Karpas-422 (cell line): Measurements from ENCODE around the gene PDE2A. TPM values are rescaled to one million over a fixed set of nuclear protein-coding genes. Genes with fewer than 3 reads are reported as not detected.

Source experiments
- DNase-seq: peaks from one replicate; pipeline ENCODE4 v3.0.0-alpha.2; 2015
- H2AFZ ChIP-seq: fragments of 200-600 bp; sonication (generic); 2 replicates; pipeline ENCODE4 v1.6.1; 2014; ENCODE audit warnings: antibody characterized with exemption, low read length, mixed read lengths
- H3K27ac ChIP-seq: fragments of 200-600 bp; sonication (generic); 2 replicates; pipeline ENCODE4 v1.5.1; 2014; ENCODE audit warnings: mild to moderate bottlenecking, low read length, moderate library complexity
- H3K27me3 ChIP-seq: fragments of 200-600 bp; sonication (generic); 2 replicates; pipeline ENCODE4 v1.6.1; 2014; ENCODE audit warnings: low read length, mixed read lengths
- H3K36me3 ChIP-seq: fragments of 200-600 bp; sonication (generic); 2 replicates; pipeline ENCODE4 v1.6.1; 2014; ENCODE audit warnings: low read length, mixed read lengths; ENCODE audit not compliant: insufficient read depth
- H3K4me1 ChIP-seq: fragments of 200-600 bp; sonication (generic); 2 replicates; pipeline ENCODE4 v1.6.1; 2014; ENCODE audit warnings: mild to moderate bottlenecking, low read length, mixed read lengths
- H3K4me2 ChIP-seq: fragments of 200-600 bp; sonication (generic); 2 replicates; pipeline ENCODE4 v1.6.1; 2014; ENCODE audit warnings: low read length, low read depth, mild to moderate bottlenecking; ENCODE audit not compliant: poor library complexity, severe bottlenecking
- H3K4me3 ChIP-seq: fragments of 200-600 bp; sonication (generic); 2 replicates; pipeline ENCODE4 v1.5.1; 2014; ENCODE audit warnings: mild to moderate bottlenecking, antibody characterized with exemption, low read length, mixed read lengths
- H3K79me2 ChIP-seq: fragments of 200-600 bp; sonication (generic); 2 replicates; pipeline ENCODE4 v1.6.1; 2014; ENCODE audit warnings: mild to moderate bottlenecking, low read length, mixed read lengths
- H3K9ac ChIP-seq: fragments of 200-600 bp; sonication (generic); 2 replicates; pipeline ENCODE4 v1.6.0; 2014; ENCODE audit warnings: low read length
- H3K9me2 ChIP-seq: fragments of 200-600 bp; sonication (generic), shearing (Covaris generic); replicated peaks from 2 replicates; pipeline ENCODE4 v1.6.0; 2014; ENCODE audit warnings: mild to moderate bottlenecking, low read length, moderate library complexity; ENCODE audit not compliant: insufficient read depth
- H3K9me3 ChIP-seq: fragments of 300-700, 200-600 bp; sonication (generic); 2 replicates; pipeline ENCODE4 v1.6.1; 2014; ENCODE audit warnings: low read length, mixed read lengths
- H4K20me1 ChIP-seq: fragments of 200-600 bp; sonication (generic); 2 replicates; pipeline ENCODE4 v1.6.1; 2014; ENCODE audit warnings: mild to moderate bottlenecking, antibody characterized with exemption, low read length, low read depth; ENCODE audit not compliant: insufficient read depth
- total RNA-seq: library from RNA; depleted of rRNA; stranded (reverse); fragments of >200 nt; shearing (Covaris generic); gene quantifications from 2 replicates; pipeline ENCODE4 v1.2.3, GENCODE V29; 2014; ENCODE audit warnings: low replicate concordance

Gene PDE2A
- total RNA-seq, 1 experiment from 2014 or later = 1.8 TPM

DNA sequence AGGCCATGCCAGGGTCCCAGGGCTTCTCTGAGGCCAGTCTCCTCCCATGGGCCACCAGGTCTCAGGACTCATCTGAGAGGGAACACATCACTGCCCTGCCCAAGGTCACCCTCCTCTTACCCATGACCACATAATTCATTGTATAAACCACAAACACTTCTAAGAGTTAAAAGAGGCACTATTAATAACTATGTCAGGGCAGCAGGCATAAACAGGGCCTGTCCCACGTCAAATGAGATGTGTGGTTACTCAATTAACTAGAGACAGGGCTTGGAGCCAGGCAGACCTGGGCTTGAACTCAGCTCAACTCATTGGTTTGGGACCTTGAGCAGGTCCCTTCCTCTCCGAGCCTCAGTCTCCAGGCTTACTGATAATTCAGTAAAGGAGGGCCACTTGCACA is 44.9 kb upstream of the PDE2A start:
- H3K4me3 ChIP-seq = no peak overlapping the region

DNA sequence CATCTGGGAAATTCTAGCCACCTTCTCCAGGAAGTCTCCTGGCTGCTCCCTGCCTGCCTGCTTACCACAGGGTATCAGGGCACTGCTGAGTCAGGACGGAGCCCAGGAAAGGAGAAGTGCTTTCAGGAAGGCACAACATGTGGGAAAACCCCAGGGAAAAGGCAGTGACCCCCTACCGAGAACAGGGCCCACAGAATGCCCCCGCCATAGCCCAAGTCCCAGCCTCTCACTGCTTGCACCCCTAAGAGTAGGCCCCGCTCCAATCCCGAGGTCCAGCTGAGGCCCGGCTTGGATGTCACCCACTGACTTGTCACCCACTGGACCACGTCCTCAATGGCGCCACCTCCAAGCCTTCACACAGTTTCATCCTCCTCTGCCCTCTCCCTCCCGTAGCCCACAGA is 43.9 kb upstream of the PDE2A start:
- H3K9me2 ChIP-seq = no peaks in the 10 kb centered on the region
- no peak overlapping the region for H3K27ac ChIP-seq
- no peak for DNase-seq
- no peak overlapping the region for H3K9ac ChIP-seq
- H3K36me3 ChIP-seq = no peaks in the 10 kb centered on the region; the same call in 1 of the 2 replicates
- no peaks in the 10 kb centered on the region for H3K27me3 ChIP-seq
- peaks cover 46% of the 10 kb centered on the region for H3K4me1 ChIP-seq
- no peaks in the 10 kb centered on the region for H3K9me3 ChIP-seq
- no peak overlapping the region for H3K4me2 ChIP-seq
- no peak overlapping the region for H2AFZ ChIP-seq
- peaks cover 88% of the 10 kb centered on the region for H3K79me2 ChIP-seq
- peaks cover 60% of the 10 kb centered on the region; the same call in 1 of the 2 replicates for H4K20me1 ChIP-seq
- H3K4me3 ChIP-seq = no peak overlapping the region

More for the DNA sequence above, 44.9 kb upstream of the PDE2A start:
- H2AFZ ChIP-seq = no peak overlapping the region
- H3K4me1 ChIP-seq = peaks cover 54% of the 10 kb centered on the region
- H3K9ac ChIP-seq = peak overlapping the region; percentile 91; the same call in 1 of the 2 replicates
- H3K9me3 ChIP-seq = no peaks in the 10 kb centered on the region
- H4K20me1 ChIP-seq = peaks cover 58% of the 10 kb centered on the region; the same call in 1 of the 2 replicates
- H3K4me2 ChIP-seq = peak overlapping the region; percentile 95
- no peaks in the 10 kb centered on the region for H3K27me3 ChIP-seq
- H3K27ac ChIP-seq = peak overlapping the region; percentile 82
- H3K36me3 ChIP-seq = no peaks in the 10 kb centered on the region; the same call in 1 of the 2 replicates
- peaks cover 94% of the 10 kb centered on the region for H3K79me2 ChIP-seq
- no peak for DNase-seq
- H3K9me2 ChIP-seq = no peaks in the 10 kb centered on the region

DNA sequence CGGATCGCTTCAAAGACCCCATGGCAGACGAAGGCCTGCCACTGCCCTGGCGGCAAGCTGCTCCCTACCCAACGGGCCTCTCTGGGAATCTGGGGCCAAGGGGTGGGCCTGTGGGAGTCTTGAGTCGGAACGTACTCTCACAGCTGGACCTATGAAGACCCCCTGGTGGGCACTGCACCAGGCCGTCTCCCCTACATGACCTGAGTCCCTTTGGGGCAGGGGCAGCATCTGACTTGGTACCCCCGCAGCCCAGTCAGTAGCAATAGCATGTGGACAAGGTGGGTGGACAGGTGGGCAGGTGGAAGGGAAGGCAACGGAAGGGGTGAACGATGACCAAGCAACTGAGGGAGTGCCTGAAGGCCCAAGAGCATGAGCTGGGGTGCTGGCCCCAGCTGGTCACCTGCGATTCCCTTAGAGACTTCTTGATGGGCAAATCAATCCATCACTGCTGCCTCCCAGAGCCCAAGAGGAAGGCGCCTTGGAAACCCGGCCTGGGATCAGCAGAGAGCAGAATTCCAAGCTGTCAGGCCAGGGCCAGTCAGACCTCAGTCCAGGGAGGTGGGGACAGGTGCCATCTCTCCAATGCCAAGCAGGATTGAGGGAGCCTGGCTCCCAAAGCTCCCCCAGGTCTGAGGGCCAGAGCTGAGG is 42.7 kb upstream of the PDE2A start:
- Histone ChIP-seq H3K27me3 (no peaks in the 10 kb centered on the region), H3K4me3 (no peak overlapping the region), H4K20me1 (peaks cover 59% of the 10 kb centered on the region; the same call in 1 of the 2 replicates), H3K9me3 (no peaks in the 10 kb centered on the region), H3K9ac (no peak overlapping the region), H3K4me2 (no peak overlapping the region), H3K4me1 (peaks cover 36% of the 10 kb centered on the region), H3K79me2 (peaks cover 81% of the 10 kb centered on the region), H2AFZ (no peak overlapping the region), H3K9me2 (no peaks in the 10 kb centered on the region), H3K27ac (no peak overlapping the region), H3K36me3 (no peaks in the 10 kb centered on the region; the same call in 1 of the 2 replicates)
- no peak for DNase-seq

DNA sequence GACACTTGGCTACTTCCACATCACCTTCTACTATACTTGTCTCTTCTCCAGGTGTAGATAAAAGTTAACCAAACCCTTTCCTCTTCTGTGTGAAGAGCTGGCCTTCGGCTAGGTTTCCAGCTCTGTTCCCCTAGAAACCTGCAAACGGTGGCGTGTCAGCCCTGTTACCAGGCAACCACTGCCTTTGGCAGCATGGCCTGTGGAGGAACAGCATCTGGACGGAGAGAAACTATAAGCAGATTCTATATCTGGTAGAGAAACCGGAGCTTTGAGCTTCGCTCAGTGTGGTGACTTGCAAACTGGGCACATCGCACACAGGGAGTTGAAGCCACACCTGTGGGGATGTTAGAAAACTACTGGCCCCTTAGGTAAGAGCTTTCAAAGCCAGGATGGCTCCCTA is 42.1 kb upstream of the PDE2A start:
- no peak for DNase-seq

DNA sequence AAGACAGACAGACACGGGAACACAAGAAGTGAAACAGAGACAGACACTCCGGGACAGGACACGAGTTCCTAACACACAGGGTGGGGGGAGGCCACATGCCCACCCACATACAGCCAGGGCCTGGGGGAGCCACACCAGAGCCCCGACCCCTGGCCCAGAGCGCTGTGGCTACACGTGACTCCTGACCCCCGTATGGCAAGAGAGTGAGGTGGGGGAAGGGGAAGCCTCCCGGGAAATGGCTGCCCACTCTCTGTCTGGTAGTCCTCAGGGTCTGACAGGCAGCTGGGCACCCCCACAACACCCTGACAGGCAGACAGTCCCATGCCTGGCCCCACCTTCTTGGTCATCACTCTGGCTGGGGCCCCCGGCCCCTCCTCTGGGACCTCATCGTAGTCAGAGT is 38.6 kb upstream of the PDE2A start:
- H3K4me3 ChIP-seq = no peak overlapping the region
- no peak overlapping the region for H3K27ac ChIP-seq
- H3K9me3 ChIP-seq = no peaks in the 10 kb centered on the region
- H3K36me3 ChIP-seq = no peaks in the 10 kb centered on the region
- H3K27me3 ChIP-seq = no peaks in the 10 kb centered on the region
- H3K9ac ChIP-seq = no peak overlapping the region
- H3K9me2 ChIP-seq = no peaks in the 10 kb centered on the region
- H3K4me2 ChIP-seq = no peak overlapping the region
- H2AFZ ChIP-seq = no peak overlapping the region
- H4K20me1 ChIP-seq = peaks cover 26% of the 10 kb centered on the region; the same call in 1 of the 2 replicates
- DNase-seq = no peak
- H3K79me2 ChIP-seq = peaks cover 40% of the 10 kb centered on the region
- no peaks in the 10 kb centered on the region for H3K4me1 ChIP-seq

More for the DNA sequence above, 42.1 kb upstream of the PDE2A start:
- peaks cover 75% of the 10 kb centered on the region for H3K79me2 ChIP-seq
- no peaks in the 10 kb centered on the region for H3K9me2 ChIP-seq
- peaks cover 53% of the 10 kb centered on the region; the same call in 1 of the 2 replicates for H4K20me1 ChIP-seq
- no peak overlapping the region for H3K4me3 ChIP-seq
- H2AFZ ChIP-seq = no peak overlapping the region
- H3K4me2 ChIP-seq = no peak overlapping the region
- H3K36me3 ChIP-seq = no peaks in the 10 kb centered on the region; the same call in 1 of the 2 replicates
- no peak overlapping the region for H3K9ac ChIP-seq
- H3K4me1 ChIP-seq = peaks cover 30% of the 10 kb centered on the region
- H3K27me3 ChIP-seq = no peaks in the 10 kb centered on the region
- H3K9me3 ChIP-seq = no peaks in the 10 kb centered on the region
- no peak overlapping the region for H3K27ac ChIP-seq

DNA sequence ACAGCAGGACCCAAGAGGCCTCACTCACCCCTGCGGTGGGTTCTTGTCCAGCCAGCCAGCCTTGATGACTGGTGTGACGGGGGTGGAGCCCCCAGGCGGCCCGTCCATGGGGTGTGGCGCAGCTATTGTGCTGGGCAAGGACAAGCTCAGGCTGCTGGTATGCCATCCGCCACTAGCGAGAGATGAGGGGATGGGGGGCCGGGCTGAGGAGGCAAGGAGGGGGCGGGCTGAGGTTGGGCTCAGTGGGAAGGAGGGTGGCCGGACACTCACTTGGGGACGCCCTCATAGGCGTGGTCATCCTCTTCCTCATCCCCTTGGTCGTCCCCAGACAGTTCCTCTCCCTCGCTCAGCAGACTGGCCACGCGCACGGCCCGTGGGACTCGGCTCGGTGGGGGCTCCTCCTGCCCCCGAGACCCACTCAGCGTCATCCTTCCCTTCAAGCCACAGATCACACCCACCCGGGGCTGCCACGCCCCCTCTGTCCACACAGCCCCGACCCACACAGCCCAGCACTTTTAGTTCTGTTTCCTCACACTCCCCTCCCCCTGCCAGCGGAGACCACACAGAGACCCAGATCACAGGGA is 38.0 kb upstream of the PDE2A start:
- Histone ChIP-seq H3K4me1 (peaks cover 3% of the 10 kb centered on the region), H2AFZ (no peak overlapping the region), H3K9me2 (no peaks in the 10 kb centered on the region), H3K27ac (no peak overlapping the region), H3K9me3 (no peaks in the 10 kb centered on the region), H3K4me2 (no peak overlapping the region), H4K20me1 (peaks cover 21% of the 10 kb centered on the region; the same call in 1 of the 2 replicates), H3K36me3 (0 out of 2 replicates have a peak, but pooled peaks cover under 1% of the 10 kb centered on the region), H3K27me3 (no peaks in the 10 kb centered on the region), H3K9ac (no peak overlapping the region), H3K4me3 (no peak overlapping the region), H3K79me2 (peaks cover 35% of the 10 kb centered on the region)
- no peak for DNase-seq

DNA sequence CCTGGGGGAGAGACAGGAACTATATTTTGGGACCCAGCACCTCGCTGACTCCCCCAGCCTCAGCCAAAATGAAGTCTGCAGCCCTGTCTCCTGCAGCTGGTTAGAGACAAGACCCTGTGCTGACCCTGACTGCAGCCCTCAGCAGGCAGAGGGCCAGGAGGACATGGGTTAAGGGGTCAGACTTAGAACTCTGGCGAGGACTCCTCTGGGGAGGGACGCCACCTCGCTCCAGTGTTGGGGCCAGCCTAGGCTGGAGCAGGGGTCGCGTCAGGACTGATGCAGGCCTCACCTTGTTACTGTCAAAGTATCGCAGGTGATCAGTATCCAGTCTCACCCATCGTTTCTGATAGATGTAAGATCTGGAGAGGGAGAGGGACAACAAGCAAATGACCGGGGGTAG is 36.9 kb upstream of the PDE2A start:
- no peaks in the 10 kb centered on the region for H3K9me3 ChIP-seq
- DNase-seq = no peak
- H3K79me2 ChIP-seq = peaks cover 23% of the 10 kb centered on the region
- no peaks in the 10 kb centered on the region for H3K9me2 ChIP-seq
- H3K4me2 ChIP-seq = no peak overlapping the region
- H3K27me3 ChIP-seq = no peaks in the 10 kb centered on the region
- no peak overlapping the region for H2AFZ ChIP-seq
- 0 out of 2 replicates have a peak, but pooled peaks cover 4% of the 10 kb centered on the region for H3K36me3 ChIP-seq
- no peak overlapping the region for H3K4me3 ChIP-seq
- H3K4me1 ChIP-seq = peaks cover 14% of the 10 kb centered on the region
- no peak overlapping the region for H3K27ac ChIP-seq
- peaks cover 14% of the 10 kb centered on the region; the same call in 1 of the 2 replicates for H4K20me1 ChIP-seq
- no peak overlapping the region for H3K9ac ChIP-seq

DNA sequence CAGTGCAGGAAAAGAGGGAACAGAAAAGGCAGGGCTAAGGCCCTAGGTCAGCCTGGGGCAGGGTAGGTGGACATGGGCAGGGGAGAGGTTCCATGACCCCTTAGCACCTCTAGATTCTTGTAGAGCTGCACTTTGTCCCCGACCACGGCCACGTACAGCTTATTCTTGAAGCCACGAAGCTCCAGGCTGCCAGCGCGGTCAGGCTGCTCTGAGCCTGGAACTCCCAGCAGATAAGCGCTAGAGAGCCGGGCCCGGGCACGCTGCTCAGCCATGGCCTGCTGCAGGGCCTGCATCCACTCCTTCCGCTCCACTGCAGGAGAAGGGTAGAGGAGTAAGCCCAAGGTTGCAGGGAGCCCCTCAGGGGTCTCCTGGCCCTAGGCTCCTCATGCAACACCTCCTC is 36.1 kb upstream of the PDE2A start:
- Histone ChIP-seq H4K20me1 (peaks cover 18% of the 10 kb centered on the region; the same call in 1 of the 2 replicates), H3K4me3 (no peak overlapping the region), H3K27ac (no peak overlapping the region), H3K79me2 (peaks cover 19% of the 10 kb centered on the region), H3K9me3 (no peaks in the 10 kb centered on the region), H3K4me2 (no peak overlapping the region), H3K9ac (no peak overlapping the region), H3K27me3 (no peaks in the 10 kb centered on the region), H3K9me2 (no peaks in the 10 kb centered on the region), H2AFZ (no peak overlapping the region), H3K36me3 (0 out of 2 replicates have a peak, but pooled peaks cover 6% of the 10 kb centered on the region), H3K4me1 (peaks cover 23% of the 10 kb centered on the region)
- no peak for DNase-seq
